Measurements from ENCODE around the gene PRKCH. TPM values are rescaled to one million over a fixed set of nuclear protein-coding genes. Genes with fewer than 3 reads are reported as not detected.
A peak's percentile ranks its signal among the peaks of the same experiment; 100 is the strongest.

Gene PRKCH
- total and polyA plus RNA-seq, 7 experiments from 2014 or later, result 191 to 359 (median 314) TPM

- ChIA-PET POLR2A (interaction anchor here (0.6 to 1.9 kb wide), 3 partner anchors 45 to 123 kb away, joined by 3 to 5 read pairs (median 3); partner anchors contain the start of gene HIF1A), CTCF (no interaction called here)
- H3K4me1 ChIP-seq (ENCODE audit: control insufficient read depth in 2 of 2, insufficient read depth in 2 of 2, low read length in 2 of 2), result peaks cover 0 to 44% of the 10 kb centered on the region in 2 donors
- DNase-seq (no peak), ATAC-seq (no peak)
- no peaks in the 10 kb centered on the region for H3K36me3 ChIP-seq (ENCODE audit: control insufficient read depth in 2 of 3, insufficient read depth in 3 of 3, low read length in 3 of 3)
- H3K9me3 ChIP-seq (ENCODE audit: control insufficient read depth in 2 of 3, low read length in 3 of 3), result no peaks in the 10 kb centered on the region
- H3K4me3 ChIP-seq (ENCODE audit: low read length), result no peak overlapping the region
- Mint-ChIP-seq H3K4me3 (no peak overlapping the region), H3K36me3 (peaks cover 0 to 3% (median 0%) of the 10 kb centered on the region in 5 donors), H3K27me3 (peaks cover 0 to 20% (median 0%) of the 10 kb centered on the region in 5 donors), H3K27ac (peak overlapping the region in 3 of 9 donors; percentile 30 to 79 (median 57)), H3K9me3 (peaks cover 0 to 2% (median 0%) of the 10 kb centered on the region in 11 donors), H3K4me1 (peaks cover 43 to 81% (median 71%) of the 10 kb centered on the region in 7 donors)
- H3K27me3 ChIP-seq (ENCODE audit: control insufficient read depth in 2 of 2, insufficient read depth in 2 of 2, low read length in 2 of 2), result no peaks in the 10 kb centered on the region
- intact Hi-C loops (cut with micrococcal nuclease), result loop anchor here (5.0 to 10.0 kb wide), 2 partner anchors 55 to 1327 kb away; partner anchors contain the start of gene PPM1A (in 1 of the 2)
- H3K27ac ChIP-seq (ENCODE audit: low read depth, low read length), result no peak overlapping the region
Measured at GRCh38 chr14:61571917-61572316, 250.5 kb downstream of the PRKCH start.

GRCh38 chr14:61573321-61573720, 251.9 kb downstream of the PRKCH start:
- no peak for ATAC-seq

GRCh38 chr14:61573748-61574513, 252.6 kb downstream of the PRKCH start:
- DNase-seq (peak in 6 of 9 donors; percentile 40 to 59 (median 52)), ATAC-seq (peak; percentile 47)
- peak overlapping the region in 9 of 10 donors; percentile 12 to 61 (median 48) for H3K4me3 Mint-ChIP-seq
- no peaks in the 10 kb centered on the region for H3K9me3 ChIP-seq (ENCODE audit: control insufficient read depth in 2 of 3, low read length in 3 of 3)
- H3K4me1 ChIP-seq (ENCODE audit: control insufficient read depth in 2 of 2, insufficient read depth in 2 of 2, low read length in 2 of 2), result peaks cover 0 to 36% of the 10 kb centered on the region in 2 donors
- intact Hi-C loops (cut with micrococcal nuclease), result loop anchor here (2.0 to 10.0 kb wide), 3 partner anchors 19 to 1329 kb away; partner anchors contain the start of gene PPM1A (in 1 of the 2)
- no peak overlapping the region for H3K4me3 ChIP-seq (ENCODE audit: low read length)
- H3K27me3 ChIP-seq (ENCODE audit: control insufficient read depth in 2 of 2, insufficient read depth in 2 of 2, low read length in 2 of 2), result no peaks in the 10 kb centered on the region
- ChIA-PET CTCF (interaction anchor here (0.6 kb wide), 1 partner anchor 322 kb away, joined by 3 read pairs; no protein-coding TSS in a partner anchor), POLR2A (interaction anchor here (0.6 to 1.9 kb wide), 8 partner anchors 10 to 168 kb away, joined by 3 to 5 read pairs (median 3); partner anchors contain the start of gene HIF1A)
- H3K36me3 Mint-ChIP-seq, result peaks cover 0 to 4% (median 0%) of the 10 kb centered on the region in 5 donors
- H3K27me3 Mint-ChIP-seq, result peaks cover 0 to 24% (median 0%) of the 10 kb centered on the region in 5 donors
- H3K9me3 Mint-ChIP-seq, result peaks cover 0 to 2% (median 0%) of the 10 kb centered on the region in 11 donors
- no peak overlapping the region for H3K27ac ChIP-seq (ENCODE audit: low read depth, low read length)
- H3K4me1 Mint-ChIP-seq, result peaks cover 39 to 84% (median 75%) of the 10 kb centered on the region in 7 donors
- H3K36me3 ChIP-seq (ENCODE audit: control insufficient read depth in 2 of 3, insufficient read depth in 3 of 3, low read length in 3 of 3), result no peaks in the 10 kb centered on the region
- peak overlapping the region in 5 of 9 donors; percentile 25 to 57 (median 53) for H3K27ac Mint-ChIP-seq

More at GRCh38 chr14:61573321-61573720, 251.9 kb downstream of the PRKCH start:
- Mint-ChIP-seq H3K9me3 (peaks cover 0 to 2% (median 0%) of the 10 kb centered on the region in 11 donors), H3K36me3 (peaks cover 0 to 4% (median 0%) of the 10 kb centered on the region in 5 donors), H3K4me3 (peak overlapping the region in 9 of 10 donors; percentile 9 to 61 (median 48)), H3K27ac (peak overlapping the region in 5 of 9 donors; percentile 49 to 63 (median 54)), H3K27me3 (peaks cover 0 to 24% (median 0%) of the 10 kb centered on the region in 5 donors), H3K4me1 (peaks cover 41 to 83% (median 73%) of the 10 kb centered on the region in 7 donors)
- Histone ChIP-seq H3K27me3 (ENCODE audit: control insufficient read depth in 2 of 2, insufficient read depth in 2 of 2, low read length in 2 of 2) (no peaks in the 10 kb centered on the region), H3K36me3 (ENCODE audit: control insufficient read depth in 2 of 3, insufficient read depth in 3 of 3, low read length in 3 of 3) (no peaks in the 10 kb centered on the region), H3K4me3 (ENCODE audit: low read length) (no peak overlapping the region), H3K27ac (ENCODE audit: low read depth, low read length) (no peak overlapping the region), H3K4me1 (ENCODE audit: control insufficient read depth in 2 of 2, insufficient read depth in 2 of 2, low read length in 2 of 2) (peaks cover 0 to 40% of the 10 kb centered on the region in 2 donors), H3K9me3 (ENCODE audit: control insufficient read depth in 2 of 3, low read length in 3 of 3) (no peaks in the 10 kb centered on the region)
- POLR2A ChIA-PET, result interaction anchor here (0.9 to 1.9 kb wide), 7 partner anchors 9 to 169 kb away, joined by 3 to 5 read pairs (median 3); partner anchors contain the start of gene HIF1A
- no peak for DNase-seq
- CTCF ChIA-PET, result interaction anchor here (0.8 kb wide), 1 partner anchor 11 kb away, joined by 3 read pairs; no protein-coding TSS in a partner anchor
- intact Hi-C loops (cut with micrococcal nuclease), result loop anchor here (5.0 to 10.0 kb wide), 2 partner anchors 54 to 1329 kb away; partner anchors contain the start of gene PPM1A (in 1 of the 2)

- Mint-ChIP-seq H3K27me3 (peaks cover 0 to 24% (median 0%) of the 10 kb centered on the region in 5 donors), H3K36me3 (peaks cover 0 to 4% (median 0%) of the 10 kb centered on the region in 5 donors), H3K4me3 (peak overlapping the region in 3 of 10 donors; percentile 51 to 61 (median 55)), H3K4me1 (peaks cover 34 to 84% (median 75%) of the 10 kb centered on the region in 7 donors), H3K9me3 (peaks cover 0 to 2% (median 0%) of the 10 kb centered on the region in 11 donors), H3K27ac (no peak overlapping the region)
- ATAC-seq (no peak), DNase-seq (no peak)
- Histone ChIP-seq H3K27ac (ENCODE audit: low read depth, low read length) (no peak overlapping the region), H3K4me1 (ENCODE audit: control insufficient read depth in 2 of 2, insufficient read depth in 2 of 2, low read length in 2 of 2) (peaks cover 0 to 30% of the 10 kb centered on the region in 2 donors), H3K9me3 (ENCODE audit: control insufficient read depth in 2 of 3, low read length in 3 of 3) (no peaks in the 10 kb centered on the region), H3K4me3 (ENCODE audit: low read length) (no peak overlapping the region), H3K27me3 (ENCODE audit: control insufficient read depth in 2 of 2, insufficient read depth in 2 of 2, low read length in 2 of 2) (no peaks in the 10 kb centered on the region), H3K36me3 (ENCODE audit: control insufficient read depth in 2 of 3, insufficient read depth in 3 of 3, low read length in 3 of 3) (no peaks in the 10 kb centered on the region)
- intact Hi-C loops (cut with micrococcal nuclease), result loop anchor here (2.0 to 10.0 kb wide), 3 partner anchors 20 to 1330 kb away; partner anchors contain the start of gene PPM1A (in 1 of the 2)
- POLR2A ChIA-PET, result interaction anchor here (0.6 to 1.1 kb wide), 3 partner anchors 57 to 96 kb away, joined by 3 read pairs; no protein-coding TSS in a partner anchor
- CTCF ChIA-PET, result interaction anchor here (0.6 kb wide), 1 partner anchor 321 kb away, joined by 3 read pairs; no protein-coding TSS in a partner anchor
Measured at GRCh38 chr14:61574514-61574807, 253.1 kb downstream of the PRKCH start.

GRCh38 chr14:61575126-61575525, 253.7 kb downstream of the PRKCH start:
- CTCF ChIA-PET, result no interaction called here
- ATAC-seq, result no peak
- H3K9me3 Mint-ChIP-seq, result peaks cover 0 to 2% (median 0%) of the 10 kb centered on the region in 11 donors
- H3K27me3 Mint-ChIP-seq, result peaks cover 0 to 25% (median 0%) of the 10 kb centered on the region in 5 donors
- POLR2A ChIA-PET, result no interaction called here
- Histone ChIP-seq H3K27ac (ENCODE audit: low read depth, low read length) (no peak overlapping the region), H3K36me3 (ENCODE audit: control insufficient read depth in 2 of 3, insufficient read depth in 3 of 3, low read length in 3 of 3) (no peaks in the 10 kb centered on the region), H3K4me3 (ENCODE audit: low read length) (no peak overlapping the region), H3K4me1 (ENCODE audit: control insufficient read depth in 2 of 2, insufficient read depth in 2 of 2, low read length in 2 of 2) (peaks cover 0 to 24% of the 10 kb centered on the region in 2 donors), H3K9me3 (ENCODE audit: control insufficient read depth in 2 of 3, low read length in 3 of 3) (no peaks in the 10 kb centered on the region), H3K27me3 (ENCODE audit: control insufficient read depth in 2 of 2, insufficient read depth in 2 of 2, low read length in 2 of 2) (no peaks in the 10 kb centered on the region)
- peak overlapping the region in 1 of 9 donors; percentile 14 for H3K27ac Mint-ChIP-seq
- H3K4me1 Mint-ChIP-seq, result peaks cover 27 to 84% (median 75%) of the 10 kb centered on the region in 7 donors
- intact Hi-C loops (cut with micrococcal nuclease), result loop anchor here in 1 of 2 donors (2.0 to 10.0 kb wide), 2 partner anchors 20 to 1330 kb away; partner anchors contain the start of gene PPM1A
- peak overlapping the region in 1 of 10 donors; percentile 9 for H3K4me3 Mint-ChIP-seq
- DNase-seq, result no peak
- peaks cover 0 to 4% (median 0%) of the 10 kb centered on the region in 5 donors for H3K36me3 Mint-ChIP-seq

GRCh38 chr14:61575551-61576150, 254.3 kb downstream of the PRKCH start:
- Mint-ChIP-seq H3K4me1 (peaks cover 22 to 84% (median 74%) of the 10 kb centered on the region in 7 donors), H3K9me3 (peaks cover 0 to 2% (median 0%) of the 10 kb centered on the region in 11 donors), H3K4me3 (peak overlapping the region in 1 of 10 donors; percentile 26), H3K36me3 (peaks cover 0 to 4% (median 0%) of the 10 kb centered on the region in 5 donors), H3K27ac (peak overlapping the region in 1 of 9 donors; percentile 14), H3K27me3 (peaks cover 0 to 27% (median 0%) of the 10 kb centered on the region in 5 donors)
- Histone ChIP-seq H3K4me3 (ENCODE audit: low read length) (no peak overlapping the region), H3K36me3 (ENCODE audit: control insufficient read depth in 2 of 3, insufficient read depth in 3 of 3, low read length in 3 of 3) (no peaks in the 10 kb centered on the region), H3K9me3 (ENCODE audit: control insufficient read depth in 2 of 3, low read length in 3 of 3) (no peaks in the 10 kb centered on the region), H3K27me3 (ENCODE audit: control insufficient read depth in 2 of 2, insufficient read depth in 2 of 2, low read length in 2 of 2) (no peaks in the 10 kb centered on the region), H3K4me1 (ENCODE audit: control insufficient read depth in 2 of 2, insufficient read depth in 2 of 2, low read length in 2 of 2) (peaks cover 0 to 19% of the 10 kb centered on the region in 2 donors), H3K27ac (ENCODE audit: low read depth, low read length) (no peak overlapping the region)
- ATAC-seq, result no peak
- intact Hi-C loops (cut with micrococcal nuclease), result loop anchor here in 1 of 2 donors (2.0 to 10.0 kb wide), 2 partner anchors 21 to 1331 kb away; partner anchors contain the start of gene PPM1A
- POLR2A ChIA-PET, result no interaction called here
- CTCF ChIA-PET, result no interaction called here
- DNase-seq, result no peak

Measured in naive thymus-derived CD4-positive, alpha-beta T cell (primary cell).